Measurements from ENCODE around the gene SIRPA.

DNA sequence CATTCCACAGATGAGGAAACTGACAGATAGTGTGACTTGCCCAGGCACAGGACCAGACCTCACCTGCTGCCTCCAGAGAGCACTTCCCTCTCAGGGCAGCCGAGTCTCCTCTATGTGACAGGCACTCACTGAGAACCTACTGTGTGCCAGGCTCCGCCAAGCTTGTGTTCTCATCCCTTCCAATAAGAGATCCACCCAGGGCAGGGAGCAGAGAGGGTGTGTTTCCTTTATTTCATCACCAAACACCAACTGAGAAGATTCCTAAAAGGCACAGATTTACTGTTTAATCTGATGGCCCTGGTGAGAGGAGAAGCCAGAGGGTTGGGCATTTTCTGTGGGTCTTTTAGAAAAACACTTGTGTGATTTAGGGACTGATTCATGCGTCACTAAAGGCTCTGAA lies 20.5 kb downstream of the SIRPA start:
- TF ChIP-seq, protein P1, sequence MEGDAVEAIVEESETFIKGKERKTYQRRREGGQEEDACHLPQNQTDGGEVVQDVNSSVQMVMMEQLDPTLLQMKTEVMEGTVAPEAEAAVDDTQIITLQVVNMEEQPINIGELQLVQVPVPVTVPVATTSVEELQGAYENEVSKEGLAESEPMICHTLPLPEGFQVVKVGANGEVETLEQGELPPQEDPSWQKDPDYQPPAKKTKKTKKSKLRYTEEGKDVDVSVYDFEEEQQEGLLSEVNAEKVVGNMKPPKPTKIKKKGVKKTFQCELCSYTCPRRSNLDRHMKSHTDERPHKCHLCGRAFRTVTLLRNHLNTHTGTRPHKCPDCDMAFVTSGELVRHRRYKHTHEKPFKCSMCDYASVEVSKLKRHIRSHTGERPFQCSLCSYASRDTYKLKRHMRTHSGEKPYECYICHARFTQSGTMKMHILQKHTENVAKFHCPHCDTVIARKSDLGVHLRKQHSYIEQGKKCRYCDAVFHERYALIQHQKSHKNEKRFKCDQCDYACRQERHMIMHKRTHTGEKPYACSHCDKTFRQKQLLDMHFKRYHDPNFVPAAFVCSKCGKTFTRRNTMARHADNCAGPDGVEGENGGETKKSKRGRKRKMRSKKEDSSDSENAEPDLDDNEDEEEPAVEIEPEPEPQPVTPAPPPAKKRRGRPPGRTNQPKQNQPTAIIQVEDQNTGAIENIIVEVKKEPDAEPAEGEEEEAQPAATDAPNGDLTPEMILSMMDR (IDR thresholded peaks at IDR 0.05): no peak
- no peak for TF ChIP-seq POLR2A (IDR thresholded peaks at IDR 0.05)
